Breast epithelium (tissue), 4 donors: ENCODE results near the gene FUCA1. TPM values are rescaled to one million over a fixed set of nuclear protein-coding genes. Genes with fewer than 3 reads are reported as not detected.

ENCODE experiments used
- DNase-seq, 2 donors: peaks; one replicate each; pipeline ENCODE4 v3.0.0-alpha.2; 2019; ENCODE audit warnings: low spot score in 2 of 2
- H3K27ac ChIP-seq, 2 donors: fragments of 200-600 bp; sonication (generic) in 1 of 2; one replicate each; pipeline ENCODE4 v1.5.1; 2016 to 2019; ENCODE audit warnings: mild to moderate bottlenecking in 1 of 2
- H3K27me3 ChIP-seq, 2 donors: fragments of 200-600 bp; sonication (generic) in 1 of 2; one replicate each; pipeline versions ENCODE4 v1.5.1 to v1.6.0; 2017 to 2019; ENCODE audit warnings: control low read depth in 1 of 2, mild to moderate bottlenecking in 1 of 2
- H3K36me3 ChIP-seq: fragments of 200-600 bp; one replicate; pipeline ENCODE4 v1.5.1; 2019
- H3K4me1 ChIP-seq, 2 donors: fragments of 200-600 bp; sonication (generic); one replicate each; pipeline ENCODE4 v1.5.1; 2016 to 2019; ENCODE audit warnings: control low read depth in 1 of 2
- H3K4me3 ChIP-seq, 3 donors: fragments of 200-600 bp; sonication (generic); 1 replicate in 2 of 3; 2 replicates in 1 of 3; pipeline ENCODE4 v1.5.1; 2016 to 2019; ENCODE audit warnings: mild to moderate bottlenecking in 3 of 3, moderate library complexity in 2 of 3
- H3K9me3 ChIP-seq, 2 donors: fragments of 200-600 bp; sonication (generic) in 1 of 2; one replicate each; pipeline ENCODE4 v1.5.1; 2016 to 2019; ENCODE audit warnings: control low read depth in 1 of 2
- POLR2A ChIP-seq: fragments of 450-650 bp; IDR thresholded peaks from one replicate; pipeline ENCODE4 v1.6.1; 2016; ENCODE audit warnings: antibody characterized with exemption, mild to moderate bottlenecking, moderate library complexity
- POLR2AphosphoS5 ChIP-seq, 3 donors: sonication (generic); formaldehyde crosslinking; IDR thresholded peaks; one replicate each; pipeline ENCODE4 v1.6.1; 2017; ENCODE audit warnings: antibody characterized with exemption in 3 of 3
- intact Hi-C: fragments of 100-400 bp; cut with DNase I; formaldehyde crosslinking; loops from one replicate; pipeline ENCODE4 v1.15.1; 2023; ENCODE audit warnings: low total_unique reads
- total RNA-seq, 3 donors: library from RNA; depleted of rRNA; stranded (reverse); fragments of >200 nt; gene quantifications; one replicate each; pipeline ENCODE4 v1.1.0, GENCODE V29; 2016
- TF ChIP-seq, protein P1 (sequence below), 3 donors: fragments of 450-650 bp; IDR thresholded peaks; one replicate each; pipeline ENCODE4 v1.5.1; 2016 to 2017; ENCODE audit warnings: antibody characterized with exemption in 3 of 3, mild to moderate bottlenecking in 3 of 3, moderate library complexity in 3 of 3

Gene FUCA1
- total RNA-seq, 3 donors from 2014 or later, result 26.9 to 45.3 (median 44.2) TPM

DNA sequence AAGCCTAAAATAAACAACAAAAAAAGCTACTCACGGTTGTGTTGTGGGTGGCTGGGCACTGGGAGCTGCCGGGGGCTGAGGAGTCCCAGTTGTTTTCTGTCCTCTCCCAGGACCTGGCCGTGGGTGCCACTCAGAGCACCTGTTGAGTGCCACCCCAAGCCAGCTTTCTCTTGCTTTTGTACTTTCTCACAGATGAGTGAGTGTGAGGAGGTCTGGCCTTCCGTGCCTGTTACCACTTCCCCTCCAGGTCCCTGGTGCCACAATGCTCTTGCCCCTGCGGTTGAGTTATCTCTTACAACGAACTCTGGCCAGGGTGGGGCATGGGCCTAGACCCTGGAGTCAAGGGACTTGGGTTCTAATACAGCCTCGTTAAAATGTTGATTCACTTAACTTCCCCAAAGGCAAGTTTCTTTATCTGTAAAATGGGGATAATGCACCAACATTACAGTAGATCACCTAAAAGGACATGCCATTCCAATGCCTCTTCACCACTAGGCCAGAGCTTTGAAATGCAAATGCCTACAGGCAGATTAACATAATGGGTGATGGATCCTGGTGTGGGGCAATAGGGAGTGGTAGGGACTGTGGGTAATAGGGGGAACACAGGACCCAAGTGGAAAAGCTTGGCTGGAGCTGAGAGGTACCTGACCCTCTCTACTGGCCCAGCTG, 45.3 kb upstream of the FUCA1 start, which contains the start of gene CNR2:
TSS of gene CNR2 (minus strand) at position 151 of the 669 bp plus-strand sequence. CDS start 37,745 bp downstream, outside the sequence.
- Histone ChIP-seq H3K4me3 (no peak within 1 kb of the TSS), H3K27ac (no peak within 1 kb of the TSS), H3K9me3 (no peaks in the 10 kb centered on the region), H3K4me1 (no peaks in the 10 kb centered on the region), H3K27me3 (no peaks in the 10 kb centered on the region), H3K36me3 (no peaks in the 10 kb centered on the region)
- DNase-seq, result no peak
- intact Hi-C loops, result no loop called here
- no peak for TF ChIP-seq POLR2AphosphoS5 (IDR thresholded peaks at IDR 0.05)
- TF ChIP-seq, protein P1, sequence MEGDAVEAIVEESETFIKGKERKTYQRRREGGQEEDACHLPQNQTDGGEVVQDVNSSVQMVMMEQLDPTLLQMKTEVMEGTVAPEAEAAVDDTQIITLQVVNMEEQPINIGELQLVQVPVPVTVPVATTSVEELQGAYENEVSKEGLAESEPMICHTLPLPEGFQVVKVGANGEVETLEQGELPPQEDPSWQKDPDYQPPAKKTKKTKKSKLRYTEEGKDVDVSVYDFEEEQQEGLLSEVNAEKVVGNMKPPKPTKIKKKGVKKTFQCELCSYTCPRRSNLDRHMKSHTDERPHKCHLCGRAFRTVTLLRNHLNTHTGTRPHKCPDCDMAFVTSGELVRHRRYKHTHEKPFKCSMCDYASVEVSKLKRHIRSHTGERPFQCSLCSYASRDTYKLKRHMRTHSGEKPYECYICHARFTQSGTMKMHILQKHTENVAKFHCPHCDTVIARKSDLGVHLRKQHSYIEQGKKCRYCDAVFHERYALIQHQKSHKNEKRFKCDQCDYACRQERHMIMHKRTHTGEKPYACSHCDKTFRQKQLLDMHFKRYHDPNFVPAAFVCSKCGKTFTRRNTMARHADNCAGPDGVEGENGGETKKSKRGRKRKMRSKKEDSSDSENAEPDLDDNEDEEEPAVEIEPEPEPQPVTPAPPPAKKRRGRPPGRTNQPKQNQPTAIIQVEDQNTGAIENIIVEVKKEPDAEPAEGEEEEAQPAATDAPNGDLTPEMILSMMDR (IDR thresholded peaks at IDR 0.05), result no peak
- TF ChIP-seq POLR2A, result no peak

DNA sequence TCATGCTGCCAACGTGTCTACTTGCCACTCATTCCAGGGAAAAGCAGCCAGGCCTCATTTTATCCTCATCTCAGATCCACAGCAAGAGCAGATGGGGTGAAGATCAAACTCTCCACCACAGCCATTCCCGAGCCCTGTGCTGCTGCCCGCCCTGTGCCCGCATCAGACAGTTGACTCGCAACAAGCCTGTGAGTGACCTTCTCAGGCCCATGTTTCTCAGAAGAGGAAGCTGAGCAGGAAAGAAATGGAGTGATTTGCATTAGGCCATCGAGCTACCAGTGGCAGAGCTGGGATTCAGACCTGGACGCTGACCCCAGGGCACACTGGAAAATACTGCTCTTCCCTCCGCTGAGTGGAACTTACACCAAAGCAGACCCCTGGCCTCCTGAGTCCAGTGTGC, 43.8 kb upstream of the FUCA1 start:
- Histone ChIP-seq H3K4me3 (no peak overlapping the region), H3K4me1 (no peaks in the 10 kb centered on the region), H3K36me3 (no peaks in the 10 kb centered on the region), H3K9me3 (no peaks in the 10 kb centered on the region), H3K27me3 (no peaks in the 10 kb centered on the region), H3K27ac (no peak overlapping the region)
- intact Hi-C loops, result no loop called here
- DNase-seq, result no peak
- TF ChIP-seq, protein P1 (IDR thresholded peaks at IDR 0.05), result no peak
- TF ChIP-seq POLR2A, result no peak
- no peak for TF ChIP-seq POLR2AphosphoS5 (IDR thresholded peaks at IDR 0.05)

DNA sequence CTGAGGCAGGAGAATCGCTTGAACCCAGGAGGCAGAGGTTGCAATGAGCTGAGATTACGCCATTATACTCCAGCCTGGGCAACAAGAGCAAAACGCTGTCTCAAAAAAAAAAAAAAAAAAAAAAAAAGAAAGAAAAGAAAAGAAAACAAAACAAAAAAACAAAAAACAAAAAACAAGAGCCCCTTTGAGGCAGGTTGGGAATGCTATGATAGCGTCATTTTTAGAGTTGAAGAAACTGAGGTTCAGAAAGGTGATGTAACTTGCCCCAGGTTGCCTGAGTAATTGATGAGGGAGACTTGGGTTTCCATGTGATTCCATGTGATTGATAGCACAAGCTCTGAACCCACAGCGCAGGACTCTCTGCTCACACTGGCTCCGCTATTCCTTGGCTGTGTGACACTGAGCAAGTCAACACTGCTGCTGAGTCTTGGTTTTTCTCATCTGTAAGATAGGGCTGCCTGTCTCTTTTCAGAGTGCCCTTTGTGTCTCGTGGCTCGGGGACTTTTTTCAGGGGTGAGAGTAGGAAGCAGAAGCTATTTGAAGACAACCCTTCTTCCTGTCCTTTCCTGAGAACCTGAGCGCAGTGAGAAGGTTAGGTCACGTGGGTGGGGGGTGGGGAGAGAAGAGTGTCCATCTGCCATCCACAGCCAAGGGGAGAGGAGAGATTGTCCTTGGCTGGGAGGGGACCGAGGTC, 42.6 kb upstream of the FUCA1 start:
- H3K27ac ChIP-seq, result no peak overlapping the region
- intact Hi-C loops, result no loop called here
- H3K4me3 ChIP-seq, result no peak overlapping the region
- no peaks in the 10 kb centered on the region for H3K27me3 ChIP-seq
- no peaks in the 10 kb centered on the region for H3K36me3 ChIP-seq
- TF ChIP-seq POLR2AphosphoS5 (IDR thresholded peaks at IDR 0.05), result no peak
- no peak for TF ChIP-seq POLR2A
- TF ChIP-seq, protein P1 (IDR thresholded peaks at IDR 0.05), result no peak
- no peaks in the 10 kb centered on the region for H3K9me3 ChIP-seq
- H3K4me1 ChIP-seq, result no peaks in the 10 kb centered on the region
- no peak for DNase-seq

DNA sequence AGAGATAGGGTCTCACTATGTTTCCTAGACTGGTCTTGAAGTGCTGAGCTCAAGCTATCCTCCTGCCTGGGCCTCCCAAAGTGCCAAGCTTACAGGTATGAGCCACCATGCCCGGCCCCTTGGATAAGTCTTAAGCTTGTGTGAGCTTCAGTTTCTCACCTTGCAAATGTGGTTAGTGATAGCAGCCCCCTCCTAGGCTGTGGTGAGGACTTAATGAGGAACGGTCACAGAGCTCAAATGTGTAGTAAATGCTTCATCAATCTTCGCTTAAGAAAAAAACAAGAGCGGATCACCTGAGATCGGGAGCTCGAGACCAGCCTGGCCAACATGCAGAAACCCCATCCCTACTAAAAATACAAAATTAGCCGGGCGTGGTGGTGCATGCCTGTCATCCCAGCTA, 42.1 kb upstream of the FUCA1 start:
- H3K4me1 ChIP-seq, result no peaks in the 10 kb centered on the region
- H3K9me3 ChIP-seq, result no peaks in the 10 kb centered on the region
- TF ChIP-seq POLR2AphosphoS5 (IDR thresholded peaks at IDR 0.05) (no peak), POLR2A (no peak)
- TF ChIP-seq, protein P1 (IDR thresholded peaks at IDR 0.05), result no peak
- DNase-seq, result no peak
- intact Hi-C loops, result no loop called here
- H3K4me3 ChIP-seq, result no peak overlapping the region
- no peaks in the 10 kb centered on the region for H3K36me3 ChIP-seq
- H3K27me3 ChIP-seq, result peaks cover 0 to 2% of the 10 kb centered on the region in 2 donors
- no peak overlapping the region for H3K27ac ChIP-seq

DNA sequence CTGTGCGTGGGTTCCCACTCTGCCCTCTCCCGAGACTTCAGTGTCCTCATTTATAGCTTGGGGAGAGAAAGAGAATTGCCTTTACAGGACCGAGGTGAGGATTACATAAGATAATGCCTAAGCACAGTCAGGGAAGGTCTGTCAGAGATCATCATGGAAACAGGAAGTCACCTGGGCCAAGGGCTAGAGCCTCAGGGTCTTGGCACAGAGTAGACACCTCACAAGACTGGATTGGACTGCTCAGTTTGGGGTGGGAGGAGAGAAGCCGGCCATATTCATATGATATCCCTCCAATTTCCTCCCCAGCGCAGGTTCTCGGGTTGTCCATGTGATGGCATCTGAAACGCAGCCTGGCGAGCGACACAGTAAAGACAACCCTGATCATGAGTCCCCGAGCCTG, 41.3 kb upstream of the FUCA1 start:
- intact Hi-C loops, result no loop called here
- H3K4me1 ChIP-seq, result no peaks in the 10 kb centered on the region
- peaks cover 0 to 2% of the 10 kb centered on the region in 2 donors for H3K27me3 ChIP-seq
- H3K36me3 ChIP-seq, result no peaks in the 10 kb centered on the region
- TF ChIP-seq POLR2A, result no peak
- no peak for TF ChIP-seq POLR2AphosphoS5 (IDR thresholded peaks at IDR 0.05)
- TF ChIP-seq, protein P1 (IDR thresholded peaks at IDR 0.05), result no peak
- no peak for DNase-seq
- H3K9me3 ChIP-seq, result no peaks in the 10 kb centered on the region
- H3K27ac ChIP-seq, result no peak overlapping the region
- no peak overlapping the region for H3K4me3 ChIP-seq
